H9 (cell line): ENCODE results near the gene CSDE1. TPM values are rescaled to one million over a fixed set of nuclear protein-coding genes. Genes with fewer than 3 reads are reported as not detected.

Source experiments
- DNase-seq: peaks from one replicate; pipeline ENCODE4 v3.0.0-alpha.2; 2017
- H2AFZ ChIP-seq: one replicate; pipeline ENCODE4 v1.6.1; 2013; ENCODE audit warnings: mild to moderate bottlenecking, low read length, control low read depth, moderate library complexity
- H2AK5ac ChIP-seq: 2 replicates; pipeline ENCODE4 v1.6.1; 2013; ENCODE audit warnings: low read length, control low read depth, mixed read lengths; ENCODE audit not compliant: insufficient read length
- H2BK120ac ChIP-seq: one replicate; pipeline ENCODE4 v1.6.1; 2013; ENCODE audit warnings: low read depth, mild to moderate bottlenecking, low read length, control low read depth, inconsistent platforms; ENCODE audit not compliant: poor library complexity, severe bottlenecking
- H2BK12ac ChIP-seq: 2 replicates; pipeline ENCODE4 v1.6.1; 2013; ENCODE audit warnings: low read length, control low read depth, mixed read lengths, low read depth; ENCODE audit not compliant: insufficient read length
- H2BK15ac ChIP-seq: 2 replicates; pipeline ENCODE4 v1.6.1; 2013; ENCODE audit warnings: low read depth, low read length, control low read depth
- H2BK20ac ChIP-seq: one replicate; pipeline ENCODE4 v1.6.1; 2013; ENCODE audit warnings: low read depth, mild to moderate bottlenecking, low read length, control low read depth, inconsistent platforms; ENCODE audit not compliant: poor library complexity, severe bottlenecking
- H2BK5ac ChIP-seq: 2 replicates; pipeline ENCODE4 v1.6.1; 2013; ENCODE audit warnings: low read length, control low read depth, mixed read lengths; ENCODE audit not compliant: insufficient read length
- H3K14ac ChIP-seq: 2 replicates; pipeline ENCODE4 v1.6.1; 2013; ENCODE audit warnings: low read length, control low read depth; ENCODE audit not compliant: insufficient read depth
- H3K18ac ChIP-seq: 2 replicates; pipeline ENCODE4 v1.6.1; 2013; ENCODE audit warnings: low read depth, mild to moderate bottlenecking, mixed read lengths, low read length, control low read depth; ENCODE audit not compliant: insufficient read length
- H3K23ac ChIP-seq: 2 replicates; pipeline ENCODE4 v1.6.1; 2013; ENCODE audit warnings: low read length, control low read depth, mixed read lengths, low read depth; ENCODE audit not compliant: insufficient read length
- H3K23me2 ChIP-seq: 2 replicates; pipeline ENCODE4 v1.6.1; 2013; ENCODE audit warnings: low read depth, mild to moderate bottlenecking, mixed read lengths, low read length, control low read depth; ENCODE audit not compliant: insufficient read length, poor library complexity, severe bottlenecking
- H3K27ac ChIP-seq: 2 replicates; pipeline ENCODE4 v1.5.1; 2013; ENCODE audit warnings: low read length, control low read depth, mixed read lengths, low read depth; ENCODE audit not compliant: insufficient read length
- H3K27me3 ChIP-seq: 2 replicates; pipeline ENCODE4 v1.6.1; 2013; ENCODE audit warnings: low read length, control low read depth, inconsistent platforms; ENCODE audit not compliant: insufficient read depth
- H3K4ac ChIP-seq: 2 replicates; pipeline ENCODE4 v1.6.1; 2013; ENCODE audit warnings: low read depth, mild to moderate bottlenecking, control low read depth, inconsistent platforms, low read length, moderate library complexity
- H3K4me1 ChIP-seq: 2 replicates; pipeline ENCODE4 v1.6.1; 2013; ENCODE audit warnings: low read length, control low read depth, inconsistent platforms; ENCODE audit not compliant: insufficient read depth
- H3K4me2 ChIP-seq: 2 replicates; pipeline ENCODE4 v1.6.1; 2013; ENCODE audit warnings: low read length, control low read depth, mixed read lengths; ENCODE audit not compliant: insufficient read length, insufficient read depth
- H3K56ac ChIP-seq: 2 replicates; pipeline ENCODE4 v1.6.1; 2013; ENCODE audit warnings: low read depth, mild to moderate bottlenecking, mixed read lengths, low read length, control low read depth; ENCODE audit not compliant: insufficient read length
- H3K79me1 ChIP-seq: 2 replicates; pipeline ENCODE4 v1.6.1; 2013; ENCODE audit warnings: low read depth, mild to moderate bottlenecking, moderate library complexity, low read length, control low read depth, inconsistent platforms; ENCODE audit not compliant: insufficient read depth, poor library complexity, severe bottlenecking
- H3K79me2 ChIP-seq: 2 replicates; pipeline ENCODE4 v1.6.1; 2013; ENCODE audit warnings: low read length, control low read depth, inconsistent platforms; ENCODE audit not compliant: insufficient read depth
- H3K9ac ChIP-seq: 2 replicates; pipeline ENCODE4 v1.6.1; 2013; ENCODE audit warnings: low read length, control low read depth, mixed read lengths; ENCODE audit not compliant: insufficient read length; ENCODE audit errors: extremely low read depth
- H3K9me3 ChIP-seq: one replicate; pipeline ENCODE4 v1.6.1; 2013; ENCODE audit warnings: low read depth, low read length, inconsistent platforms; ENCODE audit not compliant: control insufficient read depth
- H3T11ph ChIP-seq: one replicate; pipeline ENCODE4 v1.6.1; 2013; ENCODE audit warnings: mild to moderate bottlenecking, low read length, control low read depth, inconsistent platforms
- H4K20me1 ChIP-seq: one replicate; pipeline ENCODE4 v1.6.1; 2013; ENCODE audit not compliant: control insufficient read depth, insufficient read length, insufficient read depth
- H4K5ac ChIP-seq: 2 replicates; pipeline ENCODE4 v1.6.1; 2013; ENCODE audit warnings: low read depth, mild to moderate bottlenecking, mixed read lengths, low read length, control low read depth; ENCODE audit not compliant: insufficient read length
- H4K8ac ChIP-seq: replicated peaks from 2 replicates; pipeline ENCODE4 v1.6.1; 2013; ENCODE audit warnings: low read length, control low read depth, mixed read lengths, low read depth; ENCODE audit not compliant: insufficient read length
- H4K91ac ChIP-seq: 2 replicates; pipeline ENCODE4 v1.6.1; 2013; ENCODE audit warnings: low read depth, mild to moderate bottlenecking, moderate library complexity, mixed read lengths, low read length, control low read depth; ENCODE audit not compliant: insufficient read length
- H3K27ac Mint-ChIP-seq, 3 experiments: 2 replicates in 2 of 3; 3 replicates in 1 of 3; pipeline ENCODE4 v1.8.0; 2020 to 2021; ENCODE audit warnings: mixed read lengths in 3 of 3, mild to moderate bottlenecking in 1 of 3, moderate library complexity in 1 of 3
- H3K27me3 Mint-ChIP-seq: 2 replicates; pipeline ENCODE4 v1.8.0; 2021; ENCODE audit warnings: low read depth, mild to moderate bottlenecking, moderate library complexity, mixed read lengths
- H3K36me3 Mint-ChIP-seq, 3 experiments: 2 replicates in 2 of 3; 3 replicates in 1 of 3; pipeline ENCODE4 v1.8.0; 2020 to 2021; ENCODE audit warnings: low read depth in 3 of 3, mixed read lengths in 3 of 3; ENCODE audit not compliant: insufficient read depth in 1 of 3
- H3K4me1 Mint-ChIP-seq, 2 experiments: 2 replicates each; pipeline ENCODE4 v1.8.0; 2020; ENCODE audit warnings: mixed read lengths in 2 of 2
- H3K4me3 Mint-ChIP-seq, 2 experiments: 2 replicates in 1 of 2; 3 replicates in 1 of 2; pipeline ENCODE4 v1.8.0; 2020 to 2021; ENCODE audit warnings: mild to moderate bottlenecking in 2 of 2, mixed read lengths in 2 of 2, moderate library complexity in 1 of 2
- H3K9me3 Mint-ChIP-seq, 2 experiments: 2 replicates in 1 of 2; 3 replicates in 1 of 2; pipeline ENCODE4 v1.8.0; 2020; ENCODE audit warnings: mild to moderate bottlenecking in 2 of 2, mixed read lengths in 2 of 2, moderate library complexity in 1 of 2
- WGBS: extraction: QIAGEN DNeasy Blood & Tissue Kit; methylation state at CpG from one replicate; pipeline ENCODE4 v1.1.7; 2013; ENCODE audit warnings: missing lambda C conversion rate, low lambda C conversion rate, mixed read lengths; ENCODE audit not compliant: insufficient read length; ENCODE audit errors: extremely low coverage; 5-methylcytosine and 5-hydroxymethylcytosine counted together
- total RNA-seq: library from RNA; stranded (reverse); gene quantifications from 2 replicates; pipeline ENCODE4 v1.2.1, GENCODE V29; 2021
- TF ChIP-seq, protein P1 (sequence below): fragments of 200-600 bp; sonication (generic); conservative IDR thresholded peaks from 3 replicates; pipeline ENCODE4 v1.8.0; 2021; ENCODE audit warnings: antibody characterized with exemption, mild to moderate bottlenecking

CSDE1 gene
- total RNA-seq, 1 experiment from 2014 or later: 645 TPM

DNA sequence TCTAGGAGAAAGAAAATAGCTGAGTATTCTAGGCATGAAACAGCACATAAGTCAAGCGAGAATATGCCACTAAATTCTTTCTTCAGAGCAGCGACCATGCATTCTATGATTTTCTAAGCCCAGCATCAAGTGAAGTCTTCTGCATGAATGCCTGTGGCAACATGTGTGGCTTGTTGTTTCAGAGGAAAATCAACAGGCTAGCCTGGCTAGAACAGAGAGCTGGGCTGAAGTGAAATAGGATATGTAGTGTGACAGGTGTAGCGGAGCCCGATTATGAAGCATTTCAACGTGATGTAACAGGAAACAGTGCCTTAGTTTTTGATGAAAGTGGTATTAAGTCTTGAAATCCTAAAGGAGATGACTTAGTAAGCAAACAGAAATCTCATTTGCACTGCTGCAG, 7.0 kb downstream of the CSDE1 start:
- no peak overlapping the region for H3K27ac Mint-ChIP-seq

More for the DNA sequence above, 7.0 kb downstream of the CSDE1 start:
- Histone ChIP-seq H3K4me2 (no peak overlapping the region), H2AFZ (no peak overlapping the region), H3K56ac (no peak overlapping the region), H3K79me2 (peaks cover 71% of the 10 kb centered on the region), H3T11ph (no peak overlapping the region), H3K23me2 (no peaks in the 10 kb centered on the region), H3K27me3 (no peaks in the 10 kb centered on the region), H2AK5ac (no peak overlapping the region), H3K4ac (no peak overlapping the region), H4K20me1 (peaks cover 3% of the 10 kb centered on the region), H2BK20ac (no peak overlapping the region), H2BK15ac (no peak overlapping the region), H4K5ac (no peak overlapping the region), H3K9me3 (no peaks in the 10 kb centered on the region), H4K91ac (no peak overlapping the region), H3K9ac (no peak overlapping the region), H2BK120ac (no peak overlapping the region), H2BK12ac (no peak overlapping the region), H3K18ac (no peak overlapping the region), H3K79me1 (peaks cover 5% of the 10 kb centered on the region), H3K4me1 (peaks cover 5% of the 10 kb centered on the region; the same call in 1 of the 2 replicates), H2BK5ac (no peak overlapping the region), H3K23ac (no peak overlapping the region), H3K14ac (no peak overlapping the region), H3K27ac (no peak overlapping the region), H4K8ac (no peak overlapping the region)
- DNase-seq: no peak
- Mint-ChIP-seq H3K9me3 (no peaks in the 10 kb centered on the region), H3K27me3 (no peaks in the 10 kb centered on the region), H3K36me3 (peaks cover 33 to 59% (median 55%) of the 10 kb centered on the region in 3 experiments; a peak in 6 of 7 replicates), H3K4me1 (peaks cover 37 to 41% of the 10 kb centered on the region in 2 experiments), H3K4me3 (no peak overlapping the region)
- TF ChIP-seq, protein P1, sequence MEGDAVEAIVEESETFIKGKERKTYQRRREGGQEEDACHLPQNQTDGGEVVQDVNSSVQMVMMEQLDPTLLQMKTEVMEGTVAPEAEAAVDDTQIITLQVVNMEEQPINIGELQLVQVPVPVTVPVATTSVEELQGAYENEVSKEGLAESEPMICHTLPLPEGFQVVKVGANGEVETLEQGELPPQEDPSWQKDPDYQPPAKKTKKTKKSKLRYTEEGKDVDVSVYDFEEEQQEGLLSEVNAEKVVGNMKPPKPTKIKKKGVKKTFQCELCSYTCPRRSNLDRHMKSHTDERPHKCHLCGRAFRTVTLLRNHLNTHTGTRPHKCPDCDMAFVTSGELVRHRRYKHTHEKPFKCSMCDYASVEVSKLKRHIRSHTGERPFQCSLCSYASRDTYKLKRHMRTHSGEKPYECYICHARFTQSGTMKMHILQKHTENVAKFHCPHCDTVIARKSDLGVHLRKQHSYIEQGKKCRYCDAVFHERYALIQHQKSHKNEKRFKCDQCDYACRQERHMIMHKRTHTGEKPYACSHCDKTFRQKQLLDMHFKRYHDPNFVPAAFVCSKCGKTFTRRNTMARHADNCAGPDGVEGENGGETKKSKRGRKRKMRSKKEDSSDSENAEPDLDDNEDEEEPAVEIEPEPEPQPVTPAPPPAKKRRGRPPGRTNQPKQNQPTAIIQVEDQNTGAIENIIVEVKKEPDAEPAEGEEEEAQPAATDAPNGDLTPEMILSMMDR: no peak
- no CpG with 5 or more reads among the region's 5 CpGs for WGBS
